C4-2B (cell line): Measurements from ENCODE around the gene LATS2.

Source experiments
- H3K27ac ChIP-seq: fragments of 450-650 bp; 2 replicates; pipeline ENCODE4 v1.5.1; 2017
- CTCF ChIP-seq: fragments of 450-650 bp; conservative IDR thresholded peaks from 2 replicates; pipeline ENCODE4 v1.5.1; 2017; ENCODE audit warnings: mild to moderate bottlenecking
- ZFX ChIP-seq: fragments of 450-650 bp; IDR thresholded peaks from 2 replicates; pipeline ENCODE4 v1.6.1; 2017

LATS2 gene

GRCh38 chr13:21078501-21078900 is 17.1 kb upstream of the LATS2 start:
- no peak for TF ChIP-seq CTCF
- TF ChIP-seq ZFX, result no peak
- H3K27ac ChIP-seq, result no peak overlapping the region

- H3K27ac ChIP-seq, result no peak overlapping the region
- no peak for TF ChIP-seq ZFX
- no peak for TF ChIP-seq CTCF
These were observed 16.5 kb upstream of the LATS2 start for GRCh38 chr13:21077788-21078353.

GRCh38 chr13:21077076-21077787 is 15.8 kb upstream of the LATS2 start:
- H3K27ac ChIP-seq, result no peak overlapping the region
- TF ChIP-seq CTCF, result no peak

- TF ChIP-seq ZFX (no peak), CTCF (no peak)
- H3K27ac ChIP-seq, result no peak overlapping the region
These were observed 14.9 kb upstream of the LATS2 start for GRCh38 chr13:21076253-21076652.

- H3K27ac ChIP-seq, result no peak overlapping the region
- no peak for TF ChIP-seq CTCF
- no peak for TF ChIP-seq ZFX
These were observed 14.2 kb upstream of the LATS2 start for GRCh38 chr13:21075379-21076249.

- no peak for TF ChIP-seq ZFX
- TF ChIP-seq CTCF, result no peak
- no peak overlapping the region for H3K27ac ChIP-seq
These were observed 13.6 kb upstream of the LATS2 start for GRCh38 chr13:21075011-21075378.

GRCh38 chr13:21074546-21074945 is 13.2 kb upstream of the LATS2 start:
- H3K27ac ChIP-seq, result no peak overlapping the region
- TF ChIP-seq ZFX (no peak), CTCF (no peak)
